HepG2 (cell line): ENCODE data around the gene SNHG17. TPM values are rescaled to one million over a fixed set of nuclear protein-coding genes. Genes with fewer than 3 reads are reported as not detected.
A peak's percentile ranks its signal among the peaks of the same experiment; 100 is the strongest.

Experiments
- FOXK1 ChIP-seq: sonication (generic); formaldehyde crosslinking; IDR thresholded peaks from 2 replicates; pipeline ENCODE4 v1.4.0; 2020; ENCODE audit warnings: low read depth, missing genetic modification reagents, borderline replicate concordance
- GATA4 ChIP-seq: sonication (generic); IDR thresholded peaks from 2 replicates; pipeline ENCODE4 v1.6.1; 2016; ENCODE audit warnings: antibody characterized with exemption, low read depth, borderline replicate concordance
- GRHL1 ChIP-seq: sonication (generic); formaldehyde crosslinking; conservative IDR thresholded peaks from 2 replicates; pipeline ENCODE4 v1.8.0; 2022; ENCODE audit warnings: missing genetic modification reagents
- HOXA3 ChIP-seq: sonication (generic); formaldehyde crosslinking; IDR thresholded peaks from 2 replicates; pipeline ENCODE4 v1.5.0; 2020; ENCODE audit warnings: missing genetic modification reagents
- MED13 ChIP-seq: sonication (generic); formaldehyde crosslinking; IDR thresholded peaks from 2 replicates; pipeline ENCODE4 v1.5.0; 2020; ENCODE audit warnings: missing genetic modification reagents
- MIXL1 ChIP-seq: IDR thresholded peaks from 2 replicates; pipeline ENCODE4 v1.6.1; 2016
- NFIC ChIP-seq: IDR thresholded peaks from 2 replicates; pipeline ENCODE4 v1.6.1; 2012; ENCODE audit warnings: mild to moderate bottlenecking, low read length, inconsistent platforms
- NFYB ChIP-seq: sonication (generic); formaldehyde crosslinking; IDR thresholded peaks from 2 replicates; pipeline ENCODE4 v1.4.0; 2020; ENCODE audit warnings: missing genetic modification reagents
- PHF8 ChIP-seq: sonication (generic); formaldehyde crosslinking; IDR thresholded peaks from 2 replicates; pipeline ENCODE4 v1.5.0; 2020; ENCODE audit warnings: missing genetic modification reagents
- SETDB1 ChIP-seq: sonication (generic); formaldehyde crosslinking; IDR thresholded peaks from 2 replicates; pipeline ENCODE4 v1.5.1; 2020; ENCODE audit warnings: missing genetic modification reagents, mild to moderate bottlenecking, borderline replicate concordance
- SRY ChIP-seq: sonication (generic); formaldehyde crosslinking; IDR thresholded peaks from 2 replicates; pipeline ENCODE4 v1.8.0; 2022; ENCODE audit warnings: mild to moderate bottlenecking, missing genetic modification reagents
- ZNF142 ChIP-seq: sonication (generic); formaldehyde crosslinking; IDR thresholded peaks from 2 replicates; pipeline ENCODE4 v1.4.0; 2020; ENCODE audit warnings: missing genetic modification reagents
- ZNF512 ChIP-seq: sonication (generic); formaldehyde crosslinking; IDR thresholded peaks from 2 replicates; pipeline ENCODE4 v1.4.0; 2020; ENCODE audit warnings: mild to moderate bottlenecking, missing genetic modification reagents
- ZNF549 ChIP-seq: sonication (generic); formaldehyde crosslinking; IDR thresholded peaks from 2 replicates; pipeline ENCODE4 v1.5.0; 2020; ENCODE audit warnings: missing genetic modification reagents
- ZSCAN30 ChIP-seq: sonication (generic); formaldehyde crosslinking; IDR thresholded peaks from 2 replicates; pipeline ENCODE4 v1.5.0; 2020; ENCODE audit warnings: mild to moderate bottlenecking, missing genetic modification reagents
- polyA plus RNA-seq, 8 experiments: library from polyadenylated mRNA; depleted of rRNA in 3 of 8; stranded (reverse) in 7 of 8; unstranded in 1 of 8; fragments of >200 nt; fragmentation: Illumina TruSeq in 4 of 8; extraction: Trizol in 4 of 8; gene quantifications; 2 replicates each; pipeline versions ENCODE4 v1.2.1 to v1.2.3, GENCODE V29; 2011 to 2016; ENCODE audit warnings: low read depth in 4 of 8, missing spikeins in 1 of 8, mixed read lengths in 1 of 8; ENCODE audit not compliant: insufficient read depth in 1 of 8
- total RNA-seq, 5 experiments: library from RNA; depleted of rRNA; stranded (reverse); fragments of >200 nt; fragmentation: Illumina TruSeq; extraction: Trizol; gene quantifications; 2 replicates each; pipeline ENCODE4 v1.2.3, GENCODE V29; 2016; ENCODE audit warnings: low read depth in 1 of 5
- TF ChIP-seq, protein P1 (sequence below): sonication (generic); formaldehyde crosslinking; IDR thresholded peaks from 2 replicates; pipeline ENCODE4 v1.4.0; 2020; ENCODE audit warnings: missing genetic modification reagents, borderline replicate concordance
- TF ChIP-seq, protein P2 (sequence below): IDR thresholded peaks from 2 replicates; pipeline ENCODE4 v1.4.0; 2020; ENCODE audit warnings: mild to moderate bottlenecking, missing genetic modification reagents

Gene SNHG17
- total and polyA plus RNA-seq, 2 of the 13 experiments (the other 11 are each of a cell fraction or from before 2014, with no cell fraction given) = 26.2 to 41.2 TPM

GRCh38 chr20:38392356-38392755 lies 42.8 kb downstream of the SNHG17 start (continued):
- TF ChIP-seq, protein P1, sequence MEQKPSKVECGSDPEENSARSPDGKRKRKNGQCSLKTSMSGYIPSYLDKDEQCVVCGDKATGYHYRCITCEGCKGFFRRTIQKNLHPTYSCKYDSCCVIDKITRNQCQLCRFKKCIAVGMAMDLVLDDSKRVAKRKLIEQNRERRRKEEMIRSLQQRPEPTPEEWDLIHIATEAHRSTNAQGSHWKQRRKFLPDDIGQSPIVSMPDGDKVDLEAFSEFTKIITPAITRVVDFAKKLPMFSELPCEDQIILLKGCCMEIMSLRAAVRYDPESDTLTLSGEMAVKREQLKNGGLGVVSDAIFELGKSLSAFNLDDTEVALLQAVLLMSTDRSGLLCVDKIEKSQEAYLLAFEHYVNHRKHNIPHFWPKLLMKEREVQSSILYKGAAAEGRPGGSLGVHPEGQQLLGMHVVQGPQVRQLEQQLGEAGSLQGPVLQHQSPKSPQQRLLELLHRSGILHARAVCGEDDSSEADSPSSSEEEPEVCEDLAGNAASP (CRISPR knock-in tag) = no peak
- TF ChIP-seq FOXK1 (CRISPR knock-in tag) (peak; percentile 34; the same call in 1 of the 2 replicates), SRY (CRISPR knock-in tag) (no peak), MIXL1 (CRISPR knock-in tag) (peak; percentile 96), PHF8 (CRISPR knock-in tag) (no peak), GATA4 (no peak), HOXA3 (CRISPR knock-in tag) (no peak), ZNF142 (CRISPR knock-in tag) (no peak), ZNF549 (CRISPR knock-in tag) (no peak), NFIC (no peak), GRHL1 (CRISPR knock-in tag) (no peak), NFYB (peak; percentile 56), MED13 (CRISPR knock-in tag) (no peak), ZNF512 (CRISPR knock-in tag) (no peak), ZSCAN30 (CRISPR knock-in tag) (no peak), SETDB1 (no peak)
- TF ChIP-seq, protein P2, sequence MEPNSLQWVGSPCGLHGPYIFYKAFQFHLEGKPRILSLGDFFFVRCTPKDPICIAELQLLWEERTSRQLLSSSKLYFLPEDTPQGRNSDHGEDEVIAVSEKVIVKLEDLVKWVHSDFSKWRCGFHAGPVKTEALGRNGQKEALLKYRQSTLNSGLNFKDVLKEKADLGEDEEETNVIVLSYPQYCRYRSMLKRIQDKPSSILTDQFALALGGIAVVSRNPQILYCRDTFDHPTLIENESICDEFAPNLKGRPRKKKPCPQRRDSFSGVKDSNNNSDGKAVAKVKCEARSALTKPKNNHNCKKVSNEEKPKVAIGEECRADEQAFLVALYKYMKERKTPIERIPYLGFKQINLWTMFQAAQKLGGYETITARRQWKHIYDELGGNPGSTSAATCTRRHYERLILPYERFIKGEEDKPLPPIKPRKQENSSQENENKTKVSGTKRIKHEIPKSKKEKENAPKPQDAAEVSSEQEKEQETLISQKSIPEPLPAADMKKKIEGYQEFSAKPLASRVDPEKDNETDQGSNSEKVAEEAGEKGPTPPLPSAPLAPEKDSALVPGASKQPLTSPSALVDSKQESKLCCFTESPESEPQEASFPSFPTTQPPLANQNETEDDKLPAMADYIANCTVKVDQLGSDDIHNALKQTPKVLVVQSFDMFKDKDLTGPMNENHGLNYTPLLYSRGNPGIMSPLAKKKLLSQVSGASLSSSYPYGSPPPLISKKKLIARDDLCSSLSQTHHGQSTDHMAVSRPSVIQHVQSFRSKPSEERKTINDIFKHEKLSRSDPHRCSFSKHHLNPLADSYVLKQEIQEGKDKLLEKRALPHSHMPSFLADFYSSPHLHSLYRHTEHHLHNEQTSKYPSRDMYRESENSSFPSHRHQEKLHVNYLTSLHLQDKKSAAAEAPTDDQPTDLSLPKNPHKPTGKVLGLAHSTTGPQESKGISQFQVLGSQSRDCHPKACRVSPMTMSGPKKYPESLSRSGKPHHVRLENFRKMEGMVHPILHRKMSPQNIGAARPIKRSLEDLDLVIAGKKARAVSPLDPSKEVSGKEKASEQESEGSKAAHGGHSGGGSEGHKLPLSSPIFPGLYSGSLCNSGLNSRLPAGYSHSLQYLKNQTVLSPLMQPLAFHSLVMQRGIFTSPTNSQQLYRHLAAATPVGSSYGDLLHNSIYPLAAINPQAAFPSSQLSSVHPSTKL (CRISPR knock-in tag) = no peak
